ENCODE data around the gene RAB40AL.

DNA sequence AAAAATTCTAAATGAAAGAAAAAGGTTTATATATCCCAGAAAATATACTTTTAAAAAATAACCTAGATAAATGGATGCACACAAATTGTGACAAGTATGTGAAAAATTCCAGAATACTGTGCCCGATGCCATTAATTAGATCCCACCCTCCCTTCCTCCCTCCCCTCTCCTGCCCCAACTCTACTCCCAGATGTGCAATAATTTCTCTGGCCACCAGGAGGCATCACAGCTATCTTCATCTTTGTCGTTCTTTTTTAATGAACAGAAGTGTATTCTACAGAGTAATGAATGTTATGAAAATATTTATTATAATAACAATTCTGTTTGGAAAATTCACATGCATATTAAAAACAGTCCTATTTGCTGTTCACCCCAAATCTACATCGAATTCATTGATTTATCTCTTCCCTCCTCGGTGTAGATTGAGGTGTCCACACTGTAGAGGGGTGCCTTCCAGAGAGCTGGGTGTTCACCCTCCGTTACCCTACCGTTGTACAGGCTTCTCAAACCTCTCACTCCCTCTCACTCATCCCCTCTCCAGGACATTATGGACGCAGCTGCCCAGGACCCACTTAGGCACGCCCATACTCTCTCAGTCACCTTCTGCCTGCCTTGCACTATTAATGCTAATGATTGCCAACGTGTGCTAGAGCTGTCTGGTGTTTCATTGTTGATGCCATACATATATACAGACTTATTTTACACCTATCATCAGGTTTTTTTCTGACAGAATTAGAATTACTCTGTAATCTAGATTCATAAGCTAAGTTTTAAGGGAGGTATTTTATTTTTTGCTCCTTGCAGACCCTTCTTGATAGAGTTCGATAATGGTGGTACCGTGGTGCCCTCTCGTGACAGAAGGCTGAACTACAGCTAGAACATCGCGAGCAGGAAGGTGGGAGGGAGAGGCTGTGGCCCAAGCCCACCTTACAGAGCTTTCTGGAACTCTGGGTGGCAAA is 14.1 kb downstream of the RAB40AL start:
- TF ChIP-seq CTCF (IDR thresholded peaks at IDR 0.05) (peak in 2 of 3 donors; percentile 15 to 39), POLR2A (IDR thresholded peaks at IDR 0.05) (no peak)

All from breast epithelium (tissue), 3 donors.